ENCODE results near the gene DMD.

DNA sequence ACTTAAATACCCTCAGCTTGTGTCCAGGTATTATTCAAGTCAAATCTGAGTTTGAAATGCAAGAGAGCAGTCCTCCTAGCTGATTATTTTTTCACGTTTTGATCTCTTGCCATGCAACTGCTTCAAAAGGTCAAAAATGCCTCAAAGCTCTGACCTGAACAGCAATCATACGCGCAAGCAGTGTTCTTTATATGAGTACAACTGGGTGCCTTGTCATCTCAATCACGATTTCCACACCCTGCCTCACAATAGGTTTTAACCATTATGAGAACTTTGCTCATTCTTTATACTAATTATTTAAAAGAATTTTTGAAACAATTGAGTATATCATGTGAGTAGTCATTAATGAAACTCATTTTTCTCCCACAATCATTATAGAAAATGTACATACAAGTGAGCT is 649.1 kb downstream of the DMD start:
- TF ChIP-seq, protein P1, sequence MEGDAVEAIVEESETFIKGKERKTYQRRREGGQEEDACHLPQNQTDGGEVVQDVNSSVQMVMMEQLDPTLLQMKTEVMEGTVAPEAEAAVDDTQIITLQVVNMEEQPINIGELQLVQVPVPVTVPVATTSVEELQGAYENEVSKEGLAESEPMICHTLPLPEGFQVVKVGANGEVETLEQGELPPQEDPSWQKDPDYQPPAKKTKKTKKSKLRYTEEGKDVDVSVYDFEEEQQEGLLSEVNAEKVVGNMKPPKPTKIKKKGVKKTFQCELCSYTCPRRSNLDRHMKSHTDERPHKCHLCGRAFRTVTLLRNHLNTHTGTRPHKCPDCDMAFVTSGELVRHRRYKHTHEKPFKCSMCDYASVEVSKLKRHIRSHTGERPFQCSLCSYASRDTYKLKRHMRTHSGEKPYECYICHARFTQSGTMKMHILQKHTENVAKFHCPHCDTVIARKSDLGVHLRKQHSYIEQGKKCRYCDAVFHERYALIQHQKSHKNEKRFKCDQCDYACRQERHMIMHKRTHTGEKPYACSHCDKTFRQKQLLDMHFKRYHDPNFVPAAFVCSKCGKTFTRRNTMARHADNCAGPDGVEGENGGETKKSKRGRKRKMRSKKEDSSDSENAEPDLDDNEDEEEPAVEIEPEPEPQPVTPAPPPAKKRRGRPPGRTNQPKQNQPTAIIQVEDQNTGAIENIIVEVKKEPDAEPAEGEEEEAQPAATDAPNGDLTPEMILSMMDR (IDR thresholded peaks at IDR 0.05) = no peak
- no peak for TF ChIP-seq POLR2AphosphoS5 (IDR thresholded peaks at IDR 0.05; ENCODE audit: low read depth, low read length)
- no peak for TF ChIP-seq SIN3A (IDR thresholded peaks at IDR 0.05; ENCODE audit: borderline replicate concordance, insufficient read depth, low read depth, low read length)
- TF ChIP-seq, protein P2, sequence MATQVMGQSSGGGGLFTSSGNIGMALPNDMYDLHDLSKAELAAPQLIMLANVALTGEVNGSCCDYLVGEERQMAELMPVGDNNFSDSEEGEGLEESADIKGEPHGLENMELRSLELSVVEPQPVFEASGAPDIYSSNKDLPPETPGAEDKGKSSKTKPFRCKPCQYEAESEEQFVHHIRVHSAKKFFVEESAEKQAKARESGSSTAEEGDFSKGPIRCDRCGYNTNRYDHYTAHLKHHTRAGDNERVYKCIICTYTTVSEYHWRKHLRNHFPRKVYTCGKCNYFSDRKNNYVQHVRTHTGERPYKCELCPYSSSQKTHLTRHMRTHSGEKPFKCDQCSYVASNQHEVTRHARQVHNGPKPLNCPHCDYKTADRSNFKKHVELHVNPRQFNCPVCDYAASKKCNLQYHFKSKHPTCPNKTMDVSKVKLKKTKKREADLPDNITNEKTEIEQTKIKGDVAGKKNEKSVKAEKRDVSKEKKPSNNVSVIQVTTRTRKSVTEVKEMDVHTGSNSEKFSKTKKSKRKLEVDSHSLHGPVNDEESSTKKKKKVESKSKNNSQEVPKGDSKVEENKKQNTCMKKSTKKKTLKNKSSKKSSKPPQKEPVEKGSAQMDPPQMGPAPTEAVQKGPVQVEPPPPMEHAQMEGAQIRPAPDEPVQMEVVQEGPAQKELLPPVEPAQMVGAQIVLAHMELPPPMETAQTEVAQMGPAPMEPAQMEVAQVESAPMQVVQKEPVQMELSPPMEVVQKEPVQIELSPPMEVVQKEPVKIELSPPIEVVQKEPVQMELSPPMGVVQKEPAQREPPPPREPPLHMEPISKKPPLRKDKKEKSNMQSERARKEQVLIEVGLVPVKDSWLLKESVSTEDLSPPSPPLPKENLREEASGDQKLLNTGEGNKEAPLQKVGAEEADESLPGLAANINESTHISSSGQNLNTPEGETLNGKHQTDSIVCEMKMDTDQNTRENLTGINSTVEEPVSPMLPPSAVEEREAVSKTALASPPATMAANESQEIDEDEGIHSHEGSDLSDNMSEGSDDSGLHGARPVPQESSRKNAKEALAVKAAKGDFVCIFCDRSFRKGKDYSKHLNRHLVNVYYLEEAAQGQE (IDR thresholded peaks at IDR 0.05; ENCODE audit: insufficient read depth in 1 of 2, low read depth in 2 of 2, low read length in 1 of 2) = no peak
- TF ChIP-seq TCF7L2 (IDR thresholded peaks at IDR 0.05; ENCODE audit: low read depth, low read length) = no peak

Measured in Panc1 (cell line).